Measurements from ENCODE around the gene UVRAG. TPM values are rescaled to one million over a fixed set of nuclear protein-coding genes. Genes with fewer than 3 reads are reported as not detected.
"Not testable (repeated sequence)": the region's sequence is repeated elsewhere in the genome, so short reads cannot be mapped to it uniquely, and the experiment has no call there.

Gene UVRAG
- total RNA-seq, 1 donor from 2014 or later, result 27.6 TPM

- TF ChIP-seq CTCF (IDR thresholded peaks at IDR 0.05; ENCODE audit: unreplicated experiment), result no peak
- Mint-ChIP-seq H3K9me3 (peaks cover 8% of the 10 kb centered on the region), H3K4me1 (peaks cover 30% of the 10 kb centered on the region), H3K4me3 (no peak overlapping the region), H3K27ac (peak overlapping the region; percentile 80), H3K36me3 (peaks cover 12% of the 10 kb centered on the region), H3K27me3 (ENCODE audit: low read depth) (no peaks in the 10 kb centered on the region)
- no peak for DNase-seq (ENCODE audit: low spot score in 2 of 2, unreplicated experiment in 2 of 2)
Measured at GRCh38 chr11:76074148-76075095, 259.4 kb downstream of the UVRAG start.

GRCh38 chr11:76075716-76076115 lies 260.7 kb downstream of the UVRAG start:
- Mint-ChIP-seq H3K27me3 (ENCODE audit: low read depth) (no peaks in the 10 kb centered on the region), H3K36me3 (peaks cover 12% of the 10 kb centered on the region), H3K27ac (peak overlapping the region; percentile 75), H3K9me3 (peaks cover 8% of the 10 kb centered on the region), H3K4me3 (no peak overlapping the region), H3K4me1 (peaks cover 33% of the 10 kb centered on the region)
- TF ChIP-seq CTCF (IDR thresholded peaks at IDR 0.05; ENCODE audit: unreplicated experiment), result no peak
- no peak for DNase-seq (ENCODE audit: low spot score in 2 of 2, unreplicated experiment in 2 of 2)

GRCh38 chr11:76076253-76076652 lies 261.2 kb downstream of the UVRAG start:
- not testable (repeated sequence) for H3K9me3 Mint-ChIP-seq; H3K4me3 Mint-ChIP-seq; H3K27ac Mint-ChIP-seq; H3K27me3 Mint-ChIP-seq (ENCODE audit: low read depth); DNase-seq (ENCODE audit: low spot score in 2 of 2, unreplicated experiment in 2 of 2)
- Mint-ChIP-seq H3K4me1 (peaks cover 33% of the 10 kb centered on the region), H3K36me3 (peaks cover 12% of the 10 kb centered on the region)

GRCh38 chr11:76076749-76077148 lies 261.7 kb downstream of the UVRAG start:
- TF ChIP-seq CTCF (IDR thresholded peaks at IDR 0.05; ENCODE audit: unreplicated experiment), result no peak
- Mint-ChIP-seq H3K27ac (no peak overlapping the region), H3K27me3 (ENCODE audit: low read depth) (no peaks in the 10 kb centered on the region), H3K9me3 (peaks cover 8% of the 10 kb centered on the region), H3K4me1 (peaks cover 33% of the 10 kb centered on the region), H3K36me3 (peaks cover 12% of the 10 kb centered on the region), H3K4me3 (no peak overlapping the region)
- DNase-seq (ENCODE audit: low spot score in 2 of 2, unreplicated experiment in 2 of 2), result no peak

- H3K27me3 Mint-ChIP-seq (ENCODE audit: low read depth), result no peaks in the 10 kb centered on the region
- peaks cover 32% of the 10 kb centered on the region for H3K4me1 Mint-ChIP-seq
- no peak overlapping the region for H3K4me3 Mint-ChIP-seq
- TF ChIP-seq CTCF (IDR thresholded peaks at IDR 0.05; ENCODE audit: unreplicated experiment), result no peak
- no peak for DNase-seq (ENCODE audit: low spot score in 2 of 2, unreplicated experiment in 2 of 2)
- peaks cover 12% of the 10 kb centered on the region for H3K36me3 Mint-ChIP-seq
- peaks cover 8% of the 10 kb centered on the region for H3K9me3 Mint-ChIP-seq
- no peak overlapping the region for H3K27ac Mint-ChIP-seq
Measured at GRCh38 chr11:76077575-76078150, 262.7 kb downstream of the UVRAG start.

- not testable (repeated sequence) for H3K9me3 Mint-ChIP-seq; H3K27me3 Mint-ChIP-seq (ENCODE audit: low read depth); H3K4me3 Mint-ChIP-seq; H3K36me3 Mint-ChIP-seq; DNase-seq (ENCODE audit: low spot score in 2 of 2, unreplicated experiment in 2 of 2)
- peaks cover 42% of the 10 kb centered on the region for H3K4me1 Mint-ChIP-seq
- H3K27ac Mint-ChIP-seq, result peak overlapping the region; percentile 30
Measured at GRCh38 chr11:76081084-76081483, 266.1 kb downstream of the UVRAG start.

Data from mesothelial cell of epicardium (in vitro differentiated cells).